NCI-H146 treated with DMSO at 0.1 percent for 48 hours (cell line): ENCODE results near the gene GBP5.
A peak's percentile ranks its signal among the peaks of the same experiment; 100 is the strongest.
"Not testable (repeated sequence)": the region's sequence is repeated elsewhere in the genome, so short reads cannot be mapped to it uniquely, and the experiment has no call there.

Source experiments
- DNase-seq: peaks from one replicate; lab custom pipeline; 2025; ENCODE audit not compliant: unreplicated experiment; lab: John Stamatoyannopoulos, UW

The GBP5 gene

DNA sequence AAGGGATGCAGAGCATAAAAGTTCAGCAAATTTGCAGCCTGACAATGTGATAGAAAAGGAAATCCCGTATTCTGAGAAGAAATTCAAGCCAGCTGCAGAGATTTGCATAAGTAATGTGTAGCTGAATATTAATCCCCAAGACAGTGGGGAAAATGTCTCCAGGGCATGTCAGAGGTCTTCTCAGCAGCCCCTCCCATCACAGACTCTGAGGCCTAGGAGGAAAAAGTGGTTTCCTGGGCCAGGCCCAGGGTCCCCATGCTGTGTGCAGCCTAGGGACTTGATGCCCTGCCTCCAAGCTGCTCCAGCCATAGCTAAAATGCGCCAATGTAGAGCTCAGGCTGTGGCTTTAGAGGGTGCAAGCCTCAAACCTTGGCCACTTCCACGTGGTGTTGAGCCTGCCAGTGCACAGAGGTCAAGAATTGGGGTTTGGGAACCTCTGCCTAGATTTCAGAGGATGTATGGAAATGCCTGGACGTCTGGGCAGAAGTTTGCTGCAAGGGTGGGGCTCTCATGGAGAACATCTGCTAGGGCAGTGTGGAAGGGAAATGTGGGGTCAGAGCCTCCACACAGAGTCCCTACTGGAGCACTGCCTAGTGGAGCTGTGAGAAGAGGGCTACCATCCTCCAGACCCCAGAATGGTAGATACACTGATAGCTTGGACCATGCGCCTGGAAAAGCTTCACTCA lies 11.6 kb upstream of the GBP5 start:
- DNase-seq = not testable (repeated sequence)

DNA sequence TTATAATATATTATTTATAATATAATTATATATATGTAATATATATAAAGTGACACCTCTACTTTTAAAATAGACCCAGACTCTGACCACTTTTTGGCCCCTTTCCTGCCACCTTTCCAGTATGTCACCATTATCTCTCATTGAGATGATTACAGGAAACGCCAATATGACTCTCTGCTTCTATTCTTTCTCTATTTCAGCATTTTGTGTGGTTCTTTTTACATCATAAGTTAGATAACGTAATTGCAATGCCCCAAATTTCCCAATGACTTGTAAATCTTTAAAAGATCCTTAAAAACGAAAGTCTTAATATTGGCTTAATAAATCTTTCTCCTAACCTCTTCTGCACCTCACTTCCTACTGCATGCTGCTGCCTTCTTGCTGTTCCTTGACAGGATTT lies 8.1 kb upstream of the GBP5 start:
- no peak for DNase-seq

DNA sequence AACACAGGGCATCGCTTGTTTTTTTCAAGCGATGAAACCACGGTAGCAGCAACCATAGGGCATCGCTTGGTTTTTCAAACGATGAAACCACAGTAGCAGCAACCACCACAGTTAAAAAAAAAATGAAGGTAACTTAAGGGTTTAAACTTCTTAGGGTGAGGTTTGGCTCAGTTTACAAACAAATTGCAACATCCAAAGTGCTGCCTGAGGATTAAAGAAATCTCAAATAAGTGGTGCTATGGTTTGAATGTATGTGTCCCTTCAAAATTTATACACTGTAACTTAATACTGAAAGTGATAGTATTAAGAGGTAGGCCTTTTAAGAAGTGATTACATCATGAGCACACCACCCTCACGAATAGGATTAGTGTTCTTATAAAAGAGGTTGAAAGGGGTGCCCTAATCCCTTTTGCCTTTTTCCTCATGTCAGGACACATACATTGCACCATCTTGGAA lies 6.4 kb upstream of the GBP5 start:
- no peak for DNase-seq

DNA sequence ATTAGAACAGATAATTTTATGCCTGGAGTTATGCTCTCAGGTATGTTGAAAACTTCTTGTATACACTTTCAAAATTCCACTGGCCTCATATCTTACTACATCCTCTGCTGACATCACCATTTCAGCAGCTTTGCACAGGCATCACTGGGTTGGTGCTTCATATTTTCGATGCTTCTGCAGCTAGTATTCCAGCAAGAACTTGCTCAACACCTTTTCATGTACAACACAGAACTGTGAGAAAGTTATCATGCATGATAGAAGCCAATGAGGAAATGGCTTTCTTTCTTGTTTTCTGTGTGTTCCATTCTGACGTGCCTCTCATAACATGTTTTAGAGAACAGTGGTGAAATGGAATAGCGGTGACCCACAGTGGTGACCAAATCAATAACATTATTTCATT lies 5.1 kb upstream of the GBP5 start:
- no peak for DNase-seq

DNA sequence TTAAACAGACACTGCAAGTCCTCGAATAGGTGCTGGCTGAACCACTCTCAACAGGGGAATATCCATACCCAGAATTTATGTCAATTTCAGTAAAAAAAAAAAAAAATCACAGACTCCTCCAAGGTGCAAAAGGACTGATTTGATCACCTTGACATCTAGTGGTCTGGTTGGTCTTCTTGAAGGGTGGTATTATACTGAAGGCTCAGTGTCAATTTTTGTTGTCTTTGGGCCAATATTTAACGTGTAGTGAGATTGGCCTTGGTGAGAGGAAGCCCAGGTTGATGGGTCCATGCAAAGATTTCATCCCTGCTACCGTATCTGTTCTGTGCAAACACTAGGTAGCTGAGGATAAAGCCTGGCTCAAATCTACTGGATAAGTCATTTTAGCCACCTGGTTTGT lies 4.0 kb upstream of the GBP5 start:
- no peak for DNase-seq

DNA sequence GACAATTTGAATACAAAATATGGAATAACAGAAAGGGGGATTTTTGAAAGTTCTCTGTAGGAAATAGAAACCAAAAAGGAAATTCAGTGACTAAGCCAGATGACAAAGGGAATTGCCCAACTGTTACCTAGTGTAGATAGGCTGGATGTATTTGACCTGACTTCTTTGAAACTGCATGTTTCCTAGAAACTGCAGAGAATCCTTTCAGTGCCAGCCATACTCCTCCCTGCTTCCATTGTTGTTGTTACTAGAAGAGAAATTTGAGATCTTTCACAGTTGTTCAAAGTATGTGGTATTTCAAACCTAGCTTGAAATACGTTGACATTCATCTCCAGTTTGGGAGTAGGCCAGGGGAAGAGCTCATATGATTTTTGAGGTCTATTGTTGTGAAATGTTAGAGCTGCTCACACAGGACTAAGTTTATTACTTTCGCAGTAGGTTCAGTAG lies 1.8 kb upstream of the GBP5 start:
- DNase-seq = no peak

DNA sequence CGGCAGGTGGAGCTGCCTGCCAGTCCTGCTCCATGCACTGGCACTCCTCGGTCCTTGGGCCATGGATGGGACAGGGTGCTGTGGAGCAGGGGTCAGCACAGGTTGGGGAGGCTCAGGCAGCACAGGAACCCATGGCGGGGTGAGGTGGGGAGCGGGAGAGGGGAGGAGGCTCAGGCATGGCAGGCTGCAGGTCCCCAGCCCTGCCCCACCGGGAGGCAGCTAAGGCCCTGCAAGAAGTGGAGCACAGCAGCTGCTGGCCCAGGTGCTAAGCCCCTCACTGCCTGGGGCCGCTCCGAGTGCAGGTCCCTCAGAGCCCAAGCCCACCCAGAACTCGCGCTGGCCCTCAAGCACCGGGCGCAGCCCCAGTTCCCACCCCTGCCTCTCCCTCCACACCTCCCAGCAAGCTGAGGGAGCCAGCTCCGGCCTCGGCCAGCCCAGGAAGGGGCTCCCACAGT lies 691 bp upstream of the GBP5 start:
- no peak for DNase-seq

DNA sequence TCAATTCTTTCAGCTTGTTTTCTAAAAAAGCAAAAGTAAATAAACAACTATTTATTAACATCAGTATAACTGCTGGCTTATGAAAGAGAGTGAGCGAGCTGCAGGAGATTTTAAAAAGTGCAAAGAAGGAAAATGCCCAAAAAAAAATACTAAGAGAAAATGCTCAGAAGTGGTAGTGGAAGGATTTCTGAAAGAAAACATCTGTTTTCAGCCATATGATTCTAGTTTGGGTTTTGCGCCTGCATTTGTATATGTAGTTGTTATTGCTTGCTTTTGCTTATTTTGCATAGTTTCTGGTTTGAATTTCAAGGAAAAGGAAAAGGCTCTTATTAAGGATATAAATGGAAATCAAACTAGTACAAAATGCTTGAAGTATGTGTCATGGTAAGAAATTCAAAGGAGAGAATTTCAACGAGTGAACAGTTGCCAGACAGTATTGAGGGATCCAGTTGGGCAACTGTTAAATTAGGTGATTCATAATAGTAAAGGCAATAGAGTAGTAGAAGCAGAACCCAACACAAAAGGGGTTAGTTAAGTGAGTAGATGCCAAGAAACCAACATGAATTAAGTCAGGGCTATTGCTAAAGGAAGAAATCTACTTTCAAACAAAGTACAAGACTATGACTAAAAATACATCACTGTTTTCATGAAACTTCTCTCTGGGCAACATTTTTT lies 1.2 kb downstream of the GBP5 start:
- no peak for DNase-seq

DNA sequence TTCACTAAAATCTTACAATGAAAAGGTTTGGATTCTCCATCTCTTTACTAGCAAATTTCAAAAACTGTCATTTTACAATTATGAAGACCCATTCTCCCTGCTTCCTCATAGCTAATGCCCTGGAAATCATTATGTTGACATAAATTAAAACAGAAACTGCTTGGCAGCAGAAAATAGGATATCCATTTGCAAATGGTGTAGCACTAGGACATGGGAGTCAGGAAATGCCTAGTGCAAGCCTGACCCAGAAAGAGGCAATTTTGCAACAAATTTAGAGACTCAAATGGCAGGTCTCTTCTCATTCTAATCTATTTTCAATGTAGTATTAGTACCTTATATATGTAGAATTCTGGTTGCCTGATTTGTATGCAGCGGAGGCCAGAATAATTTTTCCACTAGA lies 2.2 kb downstream of the GBP5 start:
- no peak for DNase-seq

DNA sequence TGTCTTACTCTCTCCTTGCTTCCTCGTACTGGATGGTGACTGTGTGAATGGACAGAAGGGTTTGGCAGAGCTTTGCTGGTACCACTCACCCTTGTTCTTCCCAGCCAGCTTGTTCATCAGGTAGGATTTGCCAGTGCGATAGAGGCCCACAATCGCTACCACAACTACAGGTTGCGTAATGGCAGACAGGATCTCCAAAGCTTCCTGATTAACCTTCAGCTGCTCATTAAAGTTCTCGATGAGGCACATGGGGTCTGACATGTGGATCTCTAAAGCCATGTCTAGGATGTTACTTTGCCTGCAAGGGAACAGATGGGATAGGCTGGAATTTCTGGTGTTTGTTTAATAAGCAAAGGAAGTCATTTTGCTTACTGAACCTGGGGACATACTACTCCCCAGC lies 3.4 kb downstream of the GBP5 start:
- no peak for DNase-seq

DNA sequence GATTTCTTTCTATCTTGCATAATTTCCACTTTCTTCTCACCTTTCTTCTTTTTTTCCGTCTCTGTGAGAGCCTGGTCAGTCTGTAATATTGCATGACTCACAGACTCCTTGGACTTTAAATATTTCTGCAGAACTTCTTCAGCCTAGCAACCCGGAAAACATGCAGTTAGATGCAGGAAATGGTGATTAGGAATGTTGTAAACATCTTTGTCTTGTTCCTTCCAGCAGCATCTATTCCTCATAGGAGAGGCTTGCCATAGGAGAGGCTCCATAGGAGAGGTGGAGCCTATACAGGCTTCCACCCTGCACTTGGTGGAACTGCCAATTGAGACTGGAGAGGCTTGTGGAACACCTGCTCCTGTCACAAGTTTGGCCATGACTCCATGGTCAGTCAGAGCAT lies 10.0 kb downstream of the GBP5 start:
- DNase-seq = no peak

DNA sequence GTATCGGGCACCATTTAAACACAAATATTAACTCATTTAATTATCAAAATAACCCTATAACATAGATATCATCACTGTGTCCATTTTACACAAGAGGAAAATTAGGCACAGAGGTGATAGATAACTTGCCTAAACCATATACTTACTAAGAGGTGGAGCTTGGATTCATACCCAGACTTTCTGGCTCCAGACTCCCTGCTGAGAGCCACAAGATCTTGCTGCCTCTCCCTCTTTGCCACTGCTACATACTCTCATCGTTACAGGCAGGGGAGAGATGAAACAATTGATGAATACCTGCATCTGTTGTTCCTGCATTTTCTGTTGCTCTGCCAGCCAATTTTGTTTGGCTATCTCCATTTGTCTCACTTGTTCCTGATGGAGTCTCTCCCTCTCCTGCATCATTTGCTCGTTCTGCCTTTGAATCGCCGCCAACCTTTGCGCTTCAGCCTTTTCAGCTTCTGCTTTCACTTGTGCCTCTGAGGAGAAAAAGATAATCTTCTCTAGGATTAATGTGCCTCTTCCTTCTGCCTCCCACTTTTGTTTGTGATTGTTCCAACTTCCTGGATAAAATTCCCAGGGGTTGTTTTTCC lies 10.6 kb downstream of the GBP5 start:
- no peak for DNase-seq

DNA sequence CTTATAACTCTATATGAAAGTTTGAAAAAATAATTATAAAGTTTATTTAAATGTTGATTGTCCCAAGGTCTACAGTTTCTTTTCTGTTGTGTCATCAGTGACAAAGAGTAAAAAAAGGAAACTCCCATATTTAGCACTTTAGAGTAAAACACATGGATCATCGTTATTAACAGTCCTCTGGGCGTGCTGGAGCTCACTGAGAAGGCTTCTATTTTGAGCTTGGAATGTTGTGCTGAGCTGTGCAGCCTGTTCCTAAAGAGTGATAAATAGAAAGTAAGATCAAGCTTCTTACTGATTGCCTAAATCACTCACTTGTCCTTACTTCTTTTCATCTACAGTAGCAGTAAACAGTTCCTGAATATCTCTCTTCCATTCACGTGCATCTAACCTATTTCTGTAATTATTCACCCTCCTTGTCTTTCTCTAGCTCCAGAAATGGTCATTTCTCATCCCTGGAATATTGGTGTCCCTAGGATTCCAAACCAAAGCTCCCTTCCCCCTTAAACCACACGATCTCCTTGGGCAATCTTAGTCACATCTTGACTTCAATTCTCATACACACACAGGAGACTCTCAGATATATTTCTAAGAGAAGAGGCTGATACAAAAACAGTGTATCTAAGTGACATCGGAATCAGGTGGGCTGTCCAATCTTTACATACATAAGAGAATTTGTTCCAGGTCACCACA lies 11.9 kb downstream of the GBP5 start:
- DNase-seq = no peak

DNA sequence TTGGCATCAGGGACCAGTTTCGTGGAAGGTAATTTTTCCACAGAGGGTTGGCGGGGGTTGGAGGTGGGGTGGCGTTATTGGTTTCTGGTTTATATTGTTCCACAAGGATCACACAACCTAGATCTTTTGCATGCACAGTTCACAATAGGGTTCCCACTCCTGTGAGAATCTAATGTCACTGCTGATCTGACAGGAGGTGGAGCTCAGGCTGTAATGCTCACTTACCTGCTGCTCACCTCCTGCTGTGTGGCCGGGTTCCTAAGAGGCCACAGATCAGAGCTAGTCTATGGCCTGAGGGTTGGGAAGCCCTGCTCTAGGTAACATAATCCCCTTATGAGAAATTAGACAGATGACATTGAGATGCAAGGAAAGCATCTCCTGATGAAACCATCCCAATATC lies 12.6 kb downstream of the GBP5 start:
- no peak for DNase-seq

DNA sequence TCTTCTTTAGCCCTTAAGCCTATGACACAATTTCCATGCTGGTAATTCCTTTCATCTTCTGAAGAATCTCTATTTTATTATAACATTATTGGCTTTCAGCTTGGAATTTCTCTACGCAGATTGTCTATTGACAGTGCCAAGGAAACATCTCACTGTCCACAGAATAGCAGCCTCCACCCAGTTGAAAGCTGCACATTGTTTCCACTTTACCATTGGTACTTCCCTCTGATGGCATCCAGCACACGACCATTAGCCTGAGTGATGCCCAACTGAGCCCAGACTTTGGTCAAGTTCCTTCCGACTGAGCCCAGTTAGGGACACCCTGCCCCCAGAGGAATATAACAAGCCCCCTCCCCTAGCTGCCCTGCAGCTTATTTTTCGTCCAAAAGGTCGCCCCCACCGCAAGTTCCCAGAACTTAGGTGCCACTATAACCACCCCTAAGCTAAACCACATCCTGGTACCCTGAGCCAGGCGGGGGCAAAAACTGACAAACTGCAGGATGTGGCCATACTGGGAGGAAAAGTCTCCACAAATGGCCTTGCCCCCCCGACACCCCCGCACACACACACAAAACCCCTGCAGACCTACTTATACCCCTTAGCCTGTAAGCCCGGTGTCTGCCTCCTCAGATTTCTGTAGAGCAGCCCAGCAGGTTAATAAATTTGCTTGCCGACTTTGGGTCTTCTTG lies 13.2 kb downstream of the GBP5 start:
- DNase-seq = no peak

DNA sequence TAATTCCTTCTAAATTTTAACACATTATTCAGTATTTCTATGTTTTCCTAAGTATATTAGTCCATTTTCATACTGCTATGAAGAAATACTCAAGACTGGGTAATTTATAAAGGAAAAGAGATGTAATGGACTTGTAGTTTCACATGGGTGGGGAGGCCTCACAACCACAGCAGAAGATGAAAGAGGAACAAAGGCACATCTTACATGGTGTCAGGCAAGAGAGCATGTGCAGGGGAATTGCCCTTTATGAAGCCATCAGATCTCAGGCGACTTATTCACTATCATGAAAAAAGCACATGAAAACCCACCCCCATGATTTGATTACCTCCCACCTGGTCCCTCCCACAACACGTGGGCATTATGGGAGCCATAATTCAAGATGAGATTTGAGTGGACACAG lies 15.6 kb downstream of the GBP5 start:
- DNase-seq = no peak

DNA sequence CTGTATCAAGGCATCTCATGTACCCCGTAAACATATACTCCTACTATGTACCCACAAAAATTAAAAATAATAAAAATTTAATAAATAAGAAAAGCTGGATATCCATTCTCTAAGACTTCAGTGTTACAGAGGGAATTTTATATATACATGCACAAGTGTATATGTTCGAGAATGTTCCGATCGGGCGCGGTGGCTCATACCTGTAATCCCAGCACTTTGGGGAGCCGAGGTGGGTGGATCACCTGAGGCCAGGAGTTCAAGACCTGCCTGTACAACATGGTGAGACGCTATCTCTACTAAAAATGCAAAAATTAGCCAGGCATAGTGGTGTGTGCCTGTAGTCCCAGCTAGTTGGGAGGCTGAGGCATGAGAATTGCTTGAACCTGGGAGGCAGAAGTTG lies 17.1 kb downstream of the GBP5 start:
- not testable (repeated sequence) for DNase-seq

DNA sequence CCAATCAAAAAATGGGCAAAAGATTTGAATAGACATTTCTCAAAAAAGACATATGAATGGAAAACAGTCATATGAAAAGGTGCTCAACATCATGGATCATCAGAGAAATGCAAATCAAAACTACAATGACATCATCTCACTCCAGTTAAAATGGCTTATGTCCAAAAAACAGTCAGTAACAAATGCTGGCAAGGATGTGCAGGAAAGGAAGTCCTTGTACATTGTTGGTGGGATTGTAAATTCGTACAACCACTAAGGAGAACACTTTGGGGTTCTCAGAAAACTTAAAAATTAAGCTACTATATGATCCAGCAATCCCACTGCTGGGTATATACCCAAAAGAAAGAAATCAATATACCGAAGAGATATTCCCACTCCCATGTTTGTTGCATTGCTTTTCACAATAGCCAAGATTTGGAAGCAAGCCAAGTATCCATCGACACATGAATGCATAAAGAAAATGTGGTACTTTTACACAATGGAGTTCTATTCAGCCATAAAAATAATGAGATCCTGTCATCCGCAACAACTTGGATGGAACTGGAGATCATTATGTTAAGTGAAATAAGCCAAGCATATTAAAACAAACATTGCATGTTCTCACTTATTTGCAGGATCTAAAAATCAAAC lies 17.9 kb downstream of the GBP5 start:
- peak; percentile 11 for DNase-seq

DNA sequence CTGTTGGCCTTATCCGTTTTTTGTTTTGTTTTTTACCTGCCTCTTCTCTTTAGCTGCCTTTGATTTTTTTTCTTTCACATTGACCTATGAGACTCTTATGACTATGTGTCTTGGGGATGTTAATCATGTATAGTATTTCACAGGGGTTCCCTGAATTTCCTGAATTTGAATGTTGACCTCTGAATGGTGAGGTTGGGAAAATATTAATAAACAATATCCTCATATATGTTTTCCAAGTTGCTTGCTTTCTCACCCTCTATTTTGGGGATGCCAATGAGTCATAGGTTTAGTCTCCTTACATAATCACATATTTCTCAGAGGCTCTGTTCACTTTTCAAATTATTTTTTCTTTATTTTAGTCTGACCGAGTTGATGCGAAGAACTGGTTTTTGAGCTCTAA lies 29.6 kb downstream of the GBP5 start:
- no peak for DNase-seq
